HCT116 (cell line): ENCODE measurements around the gene STIM2. TPM values are rescaled to one million over a fixed set of nuclear protein-coding genes. Genes with fewer than 3 reads are reported as not detected.

Experiments
- ATAC-seq: fragments of 200-7000 bp; cut with Tn5 transposase; 2 replicates; pipeline ENCODE4 v1.9.1; 2020; ENCODE audit warnings: mild to moderate bottlenecking, moderate library complexity
- BruUV-seq: library from RNA; stranded (reverse); fragments of 400-500 nt; replicated peaks from 2 replicates; lab custom pipeline; 2021; lab: Mats Ljungman, UMichigan
- CTCF ChIA-PET: fragments of 300-600 bp; sonication (Branson Sonifier 250); formaldehyde crosslinking; loops from one replicate; lab custom pipeline; 2021; ENCODE audit warnings: antibody characterized with exemption; lab: Charles Lee
- POLR2A ChIA-PET: fragments of 300-600, 350-600 bp; sonication (Branson Sonifier 250); formaldehyde crosslinking; loops from one replicate; lab custom pipeline; 2021; ENCODE audit warnings: antibody characterized with exemption; lab: Charles Lee
- RAD21 ChIA-PET, 2 experiments: fragments of 300-600 bp; sonication (Branson Sonifier 250); formaldehyde crosslinking; loops; one replicate each; lab custom pipeline; 2023; ENCODE audit warnings: low total read pairs in 2 of 2; ENCODE audit not compliant: uncharacterized antibody in 2 of 2, unreplicated experiment in 2 of 2, low non-redundant PET in 1 of 2; lab: Charles Lee
- DNase-seq: peaks from one replicate; pipeline ENCODE4 v3.0.0-alpha.2; 2010; ENCODE audit warnings: low read depth, low spot score
- H2AFZ ChIP-seq: fragments of 200-600 bp; shearing (Covaris generic), sonication (generic); 2 replicates; pipeline ENCODE4 v1.6.1; 2017; ENCODE audit warnings: low read depth, mixed run types, mixed read lengths, antibody characterized with exemption, low read length; ENCODE audit not compliant: poor library complexity, severe bottlenecking
- H3K27ac ChIP-seq: 2 replicates; pipeline ENCODE4 v1.5.1; 2012; ENCODE audit warnings: low read depth, low read length
- H3K27me3 ChIP-seq: fragments of 200-600 bp; sonication (generic); 2 replicates; pipeline ENCODE4 v1.6.1; 2016; ENCODE audit warnings: mixed run types, low read length, mixed read lengths; ENCODE audit not compliant: insufficient read depth
- H3K36me3 ChIP-seq, 2 experiments: fragments of 200-500 bp in 1 of 2; fragments of 200-600 bp in 1 of 2; sonication (Bioruptor generic) in 1 of 2; sonication (generic) in 1 of 2; 2 replicates each; pipeline versions ENCODE4 v1.5.1 to v1.6.1; 2014 to 2016; ENCODE audit warnings: low read length in 2 of 2, inconsistent platforms in 1 of 2, mixed read lengths in 1 of 2, mixed run types in 1 of 2; ENCODE audit not compliant: insufficient read depth in 2 of 2, control insufficient read depth in 1 of 2
- H3K4me1 ChIP-seq, 2 experiments: fragments of 200-600 bp in 1 of 2; sonication (generic) in 1 of 2; 2 replicates each; pipeline versions ENCODE4 v1.5.1 to v1.6.1; 2012 to 2017; ENCODE audit warnings: low read length in 2 of 2, inconsistent platforms in 1 of 2, mild to moderate bottlenecking in 1 of 2, mixed read lengths in 1 of 2, mixed run types in 1 of 2, moderate library complexity in 1 of 2; ENCODE audit not compliant: insufficient read depth in 2 of 2, control insufficient read depth in 1 of 2
- H3K4me2 ChIP-seq: fragments of 200-600 bp; sonication (generic); 2 replicates; pipeline ENCODE4 v1.6.1; 2017; ENCODE audit warnings: mixed run types, low read length, mixed read lengths
- H3K4me3 ChIP-seq, 2 experiments: fragments of 200-600 bp in 1 of 2; sonication (generic) in 1 of 2; replicated peaks in 1 of 2; 2 replicates each; pipeline ENCODE4 v1.5.1; 2011 to 2016; ENCODE audit warnings: low read length in 2 of 2, control low read depth in 1 of 2, low read depth in 1 of 2, mild to moderate bottlenecking in 1 of 2, mixed read lengths in 1 of 2, mixed run types in 1 of 2
- H3K79me2 ChIP-seq: fragments of 200-600 bp; sonication (generic); 2 replicates; pipeline ENCODE4 v1.6.1; 2017; ENCODE audit warnings: mild to moderate bottlenecking, mixed run types, low read length, moderate library complexity, mixed read lengths; ENCODE audit not compliant: insufficient read depth
- H3K9ac ChIP-seq: fragments of 200-600 bp; sonication (generic); 2 replicates; pipeline ENCODE4 v1.6.1; 2016; ENCODE audit warnings: low read length, mixed read lengths
- H3K9me2 ChIP-seq: fragments of 200-600 bp; sonication (generic), shearing (Covaris generic); 2 replicates; pipeline ENCODE4 v1.6.1; 2017; ENCODE audit warnings: mixed run types, mild to moderate bottlenecking, moderate library complexity; ENCODE audit not compliant: insufficient read depth
- H3K9me3 ChIP-seq, 2 experiments: fragments of 200-500 bp in 1 of 2; fragments of 200-600 bp in 1 of 2; sonication (Bioruptor generic) in 1 of 2; sonication (generic) in 1 of 2; 2 replicates each; pipeline ENCODE4 v1.6.1; 2014 to 2017; ENCODE audit warnings: low read length in 2 of 2, mixed read lengths in 2 of 2, inconsistent platforms in 1 of 2, low read depth in 1 of 2, mild to moderate bottlenecking in 1 of 2, mixed run types in 1 of 2, moderate library complexity in 1 of 2; ENCODE audit not compliant: control insufficient read depth in 1 of 2, insufficient read depth in 1 of 2
- H4K20me1 ChIP-seq: fragments of 200-600 bp; sonication (generic), shearing (Covaris generic); 2 replicates; pipeline ENCODE4 v1.6.1; 2017; ENCODE audit warnings: mixed run types, mild to moderate bottlenecking, moderate library complexity; ENCODE audit not compliant: insufficient read depth
- EGR1 ChIP-seq: IDR thresholded peaks from 2 replicates; pipeline ENCODE4 v1.6.1; 2012; ENCODE audit warnings: low read depth
- EZH2 ChIP-seq: fragments of 200-600 bp; sonication (generic); IDR thresholded peaks from 2 replicates; pipeline ENCODE4 v1.6.1; 2017; ENCODE audit warnings: antibody characterized with exemption, mixed run types
- EZH2phosphoT487 ChIP-seq: fragments of 200-600 bp; IDR thresholded peaks from 2 replicates; pipeline ENCODE4 v1.6.1; 2018; ENCODE audit warnings: antibody characterized with exemption, borderline replicate concordance
- JUND ChIP-seq: IDR thresholded peaks from 2 replicates; pipeline ENCODE4 v1.6.1; 2012
- MAX ChIP-seq: IDR thresholded peaks from 2 replicates; pipeline ENCODE4 v1.6.1; 2012
- POLR2A ChIP-seq: IDR thresholded peaks from 2 replicates; pipeline ENCODE4 v1.7.0; 2011; ENCODE audit warnings: borderline replicate concordance; ENCODE audit not compliant: insufficient read depth, insufficient read length; ENCODE audit errors: extremely low read depth
- RAD21 ChIP-seq: IDR thresholded peaks from 2 replicates; pipeline ENCODE4 v1.6.1; 2012; ENCODE audit warnings: low read depth, mild to moderate bottlenecking
- SIN3A ChIP-seq: IDR thresholded peaks from 2 replicates; pipeline ENCODE4 v1.6.1; 2012; ENCODE audit warnings: low read depth
- SP1 ChIP-seq: IDR thresholded peaks from 2 replicates; pipeline ENCODE4 v1.6.1; 2012; ENCODE audit warnings: low read depth
- SRF ChIP-seq: IDR thresholded peaks from 2 replicates; pipeline ENCODE4 v1.6.1; 2012; ENCODE audit warnings: low read depth
- TCF7L2 ChIP-seq: IDR thresholded peaks from 2 replicates; pipeline ENCODE4 v1.7.0; 2011; ENCODE audit warnings: borderline replicate concordance, inconsistent platforms; ENCODE audit not compliant: insufficient read depth, insufficient read length; ENCODE audit errors: extremely low read depth
- YY1 ChIP-seq: IDR thresholded peaks from 2 replicates; pipeline ENCODE4 v1.6.1; 2011; ENCODE audit warnings: low read length, low read depth, moderate library complexity, mild to moderate bottlenecking; ENCODE audit not compliant: insufficient replicate concordance; ENCODE audit errors: extremely low read depth
- ZNF274 ChIP-seq: fragments of 200-500 bp; sonication (Bioruptor generic); IDR thresholded peaks from 2 replicates; pipeline ENCODE4 v1.6.1; 2014; ENCODE audit warnings: mild to moderate bottlenecking, low read depth, low read length, inconsistent platforms
- intact Hi-C: fragments of 100-400 bp; cut with micrococcal nuclease; formaldehyde crosslinking; loops from 2 replicates; pipeline ENCODE4 v1.10.0; 2022
- total RNA-seq: library from RNA; stranded (reverse); gene quantifications from one replicate; pipeline ENCODE4 v1.2.1, GENCODE V29; 2021; ENCODE audit not compliant: unreplicated experiment
- TF ChIP-seq, protein P1 (sequence below): IDR thresholded peaks from 2 replicates; pipeline ENCODE4 v1.6.1; 2012
- TF ChIP-seq, protein P2 (sequence below): IDR thresholded peaks from 2 replicates; pipeline ENCODE4 v1.6.1; 2011; ENCODE audit warnings: mild to moderate bottlenecking, low read length, moderate library complexity; ENCODE audit not compliant: insufficient replicate concordance; ENCODE audit errors: extremely low read depth

The STIM2 gene
- total RNA-seq, 1 experiment from 2014 or later = 65.9 TPM

DNA sequence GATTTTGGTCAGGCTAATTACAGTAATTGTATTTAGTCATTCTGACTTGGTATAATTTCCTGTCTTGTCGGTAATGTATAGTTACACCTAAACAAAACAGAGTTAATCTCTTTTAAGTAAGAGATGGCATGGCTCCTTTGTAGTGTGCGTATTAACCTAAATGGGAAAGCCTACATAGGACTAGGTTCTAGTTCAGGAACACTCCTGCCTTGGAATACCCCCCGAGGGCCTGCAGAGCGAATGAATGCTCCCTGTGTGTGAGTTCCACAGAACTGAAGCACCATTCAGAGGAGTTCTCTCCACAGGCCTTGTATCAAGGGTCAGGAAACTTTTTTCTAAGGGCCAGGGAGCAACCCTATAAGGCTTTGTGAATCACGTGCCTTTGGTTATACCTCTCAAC, 44.9 kb upstream of the STIM2 start:
- CTCF ChIA-PET = no interaction called here
- ATAC-seq (no peak), DNase-seq (no peak)
- TF ChIP-seq MAX (no peak), YY1 (no peak), POLR2A (no peak), EZH2 (no peak), SIN3A (no peak), EGR1 (no peak), SRF (no peak), ZNF274 (no peak), RAD21 (no peak), SP1 (no peak), JUND (no peak), TCF7L2 (no peak), EZH2phosphoT487 (no peak)
- TF ChIP-seq, protein P1, sequence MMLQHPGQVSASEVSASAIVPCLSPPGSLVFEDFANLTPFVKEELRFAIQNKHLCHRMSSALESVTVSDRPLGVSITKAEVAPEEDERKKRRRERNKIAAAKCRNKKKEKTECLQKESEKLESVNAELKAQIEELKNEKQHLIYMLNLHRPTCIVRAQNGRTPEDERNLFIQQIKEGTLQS = no peak
- TF ChIP-seq, protein P2, sequence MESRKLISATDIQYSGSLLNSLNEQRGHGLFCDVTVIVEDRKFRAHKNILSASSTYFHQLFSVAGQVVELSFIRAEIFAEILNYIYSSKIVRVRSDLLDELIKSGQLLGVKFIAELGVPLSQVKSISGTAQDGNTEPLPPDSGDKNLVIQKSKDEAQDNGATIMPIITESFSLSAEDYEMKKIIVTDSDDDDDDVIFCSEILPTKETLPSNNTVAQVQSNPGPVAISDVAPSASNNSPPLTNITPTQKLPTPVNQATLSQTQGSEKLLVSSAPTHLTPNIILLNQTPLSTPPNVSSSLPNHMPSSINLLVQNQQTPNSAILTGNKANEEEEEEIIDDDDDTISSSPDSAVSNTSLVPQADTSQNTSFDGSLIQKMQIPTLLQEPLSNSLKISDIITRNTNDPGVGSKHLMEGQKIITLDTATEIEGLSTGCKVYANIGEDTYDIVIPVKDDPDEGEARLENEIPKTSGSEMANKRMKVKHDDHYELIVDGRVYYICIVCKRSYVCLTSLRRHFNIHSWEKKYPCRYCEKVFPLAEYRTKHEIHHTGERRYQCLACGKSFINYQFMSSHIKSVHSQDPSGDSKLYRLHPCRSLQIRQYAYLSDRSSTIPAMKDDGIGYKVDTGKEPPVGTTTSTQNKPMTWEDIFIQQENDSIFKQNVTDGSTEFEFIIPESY = no peak
- Histone ChIP-seq H3K9me3 (no peaks in the 10 kb centered on the region), H3K4me3 (no peak overlapping the region), H3K27me3 (no peaks in the 10 kb centered on the region), H3K27ac (no peak overlapping the region), H2AFZ (no peak overlapping the region), H4K20me1 (no peaks in the 10 kb centered on the region), H3K9me2 (no peaks in the 10 kb centered on the region), H3K9ac (no peak overlapping the region), H3K4me2 (no peak overlapping the region), H3K36me3 (no peaks in the 10 kb centered on the region), H3K4me1 (peaks cover 0 to 5% of the 10 kb centered on the region in 2 experiments; a peak in 1 of 4 replicates), H3K79me2 (no peaks in the 10 kb centered on the region)
- RAD21 ChIA-PET = no interaction called here
- no TSS peak for BruUV-seq
- intact Hi-C loops = no loop called here
- POLR2A ChIA-PET = no interaction called here
